HG02642 (cell line): Measurements from ENCODE around the gene RBM10.

Source experiments
- ATAC-seq: cut with Tn5 transposase; IDR thresholded peaks from one replicate; pipeline ENCODE4 v1.9.1; 2021; ENCODE audit warnings: mild to moderate bottlenecking; ENCODE audit not compliant: unreplicated experiment, poor library complexity

The RBM10 gene

DNA sequence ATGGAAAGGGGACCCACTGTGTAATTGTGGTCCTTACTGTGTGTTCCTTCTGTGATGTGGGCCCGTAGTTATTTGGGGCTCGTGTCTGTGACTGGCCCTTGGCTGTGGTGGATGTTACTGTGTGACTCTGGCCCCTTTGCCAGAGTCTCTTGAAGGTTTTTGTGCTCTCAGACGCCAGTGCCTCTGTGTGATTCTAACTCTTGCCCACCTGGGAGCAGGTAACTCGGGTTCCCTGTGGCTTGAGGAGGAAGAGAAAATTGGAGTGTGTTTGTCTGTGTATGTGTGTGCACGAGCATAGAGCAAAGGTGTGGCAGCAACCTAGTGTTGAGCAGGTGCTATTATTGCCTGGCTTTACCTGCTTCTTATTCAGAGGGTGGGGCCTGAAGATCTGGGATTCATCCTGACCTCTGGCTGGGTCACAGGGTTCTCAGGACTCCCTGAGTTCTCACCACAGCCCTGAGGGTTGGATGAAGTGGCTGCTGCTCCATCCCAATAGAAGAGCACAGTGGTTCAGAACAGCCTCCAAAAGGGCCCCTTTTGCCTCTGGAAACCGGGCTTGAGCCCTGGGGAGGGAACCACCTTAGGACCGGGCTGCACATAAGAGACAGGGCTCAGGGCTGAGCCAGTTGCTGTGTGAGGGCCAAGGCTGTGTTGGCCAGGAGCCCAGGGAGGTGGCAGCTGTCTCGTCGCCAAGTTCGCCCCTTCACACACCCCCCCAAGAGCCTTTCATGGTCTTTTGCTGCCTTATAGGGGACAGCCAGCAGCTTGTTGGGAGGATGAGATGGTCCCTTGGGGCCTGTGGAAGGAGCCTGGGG, 1.3 kb downstream of the RBM10 start:
- no peak for ATAC-seq

GRCh38 chrX:47146936-47147859, 2.2 kb downstream of the RBM10 start:
- no peak for ATAC-seq

DNA sequence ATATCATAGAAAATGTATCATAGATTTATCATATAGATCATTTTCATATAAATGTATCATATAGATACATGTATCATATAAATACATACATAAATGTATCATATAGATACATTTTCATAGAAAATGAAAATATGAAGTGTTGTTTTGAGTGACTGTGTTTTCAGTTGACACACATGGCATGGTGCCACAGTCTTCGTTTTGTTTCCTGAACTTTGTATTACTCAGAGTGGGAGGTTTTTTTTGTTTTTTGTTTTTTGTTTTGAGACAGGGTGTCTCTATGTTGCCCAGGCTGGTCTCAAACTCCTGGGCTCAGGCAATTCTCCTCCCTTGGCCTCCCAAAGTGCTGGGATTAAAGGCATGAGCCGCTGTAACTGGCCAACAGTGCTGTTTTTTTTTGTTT, 3.9 kb downstream of the RBM10 start:
- no peak for ATAC-seq

- ATAC-seq: no peak
Measured at GRCh38 chrX:47151435-47151834, 6.4 kb downstream of the RBM10 start.

- ATAC-seq: no peak
Measured at GRCh38 chrX:47156611-47157520, 11.8 kb downstream of the RBM10 start.

GRCh38 chrX:47158131-47158530, 13.1 kb downstream of the RBM10 start:
- no peak for ATAC-seq

- no peak for ATAC-seq
Measured at GRCh38 chrX:47158781-47159180, 13.8 kb downstream of the RBM10 start.

GRCh38 chrX:47160781-47161180, 15.8 kb downstream of the RBM10 start:
- ATAC-seq: no peak

DNA sequence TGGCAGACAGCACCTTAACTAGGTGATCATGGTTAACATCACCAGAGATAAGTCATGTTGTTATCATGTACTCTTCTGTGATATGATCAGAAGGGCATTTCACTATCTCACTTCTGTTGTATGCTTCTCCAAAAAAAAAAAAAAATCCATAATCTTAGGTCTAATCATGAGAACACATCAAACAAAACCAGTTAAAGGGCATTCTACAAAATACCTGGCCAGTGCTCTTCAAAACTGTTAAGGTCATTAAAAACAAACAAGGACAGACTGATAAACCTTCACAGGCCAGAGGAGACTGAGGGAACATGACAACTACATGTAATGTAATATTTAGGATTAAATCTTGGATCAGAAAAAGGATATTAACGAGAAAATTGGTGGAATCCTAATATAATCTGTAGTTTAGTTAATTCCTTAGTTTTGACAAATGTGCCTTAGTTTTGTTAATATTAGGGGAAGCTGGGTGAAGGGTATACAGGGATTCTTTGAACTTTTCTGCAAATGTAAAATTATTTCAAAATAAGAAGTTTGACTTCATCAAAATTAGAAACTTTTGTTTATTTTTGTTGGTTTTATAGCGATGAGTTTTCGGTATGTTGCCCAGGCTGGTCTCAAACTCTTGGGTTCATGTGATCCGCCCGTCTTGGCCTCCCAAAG, 18.0 kb downstream of the RBM10 start:
- ATAC-seq: no peak

DNA sequence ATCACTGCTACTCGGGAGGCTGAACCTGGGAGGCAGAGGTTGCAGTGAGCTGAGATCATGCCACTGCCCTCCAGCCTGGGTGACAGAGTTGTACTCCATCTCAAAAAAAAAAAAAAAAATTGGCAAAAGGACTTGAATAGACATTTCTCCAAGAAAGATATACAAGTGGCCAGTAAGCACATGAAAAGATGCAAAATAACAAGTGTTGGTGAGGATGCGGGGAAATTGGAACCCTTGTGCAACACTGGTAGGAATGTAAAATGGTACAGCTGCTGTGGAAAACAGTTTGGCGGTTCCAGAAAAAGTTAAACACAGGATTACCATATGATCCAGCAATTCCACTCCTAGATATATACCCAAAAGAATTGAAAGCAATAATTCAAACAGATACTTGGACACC, 19.4 kb downstream of the RBM10 start:
- ATAC-seq: no peak

DNA sequence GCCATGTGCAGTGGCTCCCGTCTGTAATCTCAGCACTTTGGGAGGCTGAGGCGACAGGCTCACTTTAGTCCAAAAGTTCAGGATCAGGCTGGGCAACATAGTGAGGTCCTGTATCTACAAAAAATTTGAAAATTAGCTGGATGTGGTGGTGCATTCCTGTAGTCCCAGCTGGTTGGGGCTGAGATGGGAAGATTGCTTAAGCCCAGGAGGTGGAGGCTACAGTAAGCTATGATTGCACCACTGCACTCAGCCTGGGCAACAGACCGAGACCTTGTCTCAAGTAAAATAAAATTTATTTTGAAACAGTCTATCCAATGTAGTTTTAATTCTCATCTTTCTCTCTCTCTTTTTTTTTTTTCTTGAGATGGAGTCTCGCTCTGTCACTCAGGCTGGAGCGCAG, 21.1 kb downstream of the RBM10 start:
- ATAC-seq: no peak

DNA sequence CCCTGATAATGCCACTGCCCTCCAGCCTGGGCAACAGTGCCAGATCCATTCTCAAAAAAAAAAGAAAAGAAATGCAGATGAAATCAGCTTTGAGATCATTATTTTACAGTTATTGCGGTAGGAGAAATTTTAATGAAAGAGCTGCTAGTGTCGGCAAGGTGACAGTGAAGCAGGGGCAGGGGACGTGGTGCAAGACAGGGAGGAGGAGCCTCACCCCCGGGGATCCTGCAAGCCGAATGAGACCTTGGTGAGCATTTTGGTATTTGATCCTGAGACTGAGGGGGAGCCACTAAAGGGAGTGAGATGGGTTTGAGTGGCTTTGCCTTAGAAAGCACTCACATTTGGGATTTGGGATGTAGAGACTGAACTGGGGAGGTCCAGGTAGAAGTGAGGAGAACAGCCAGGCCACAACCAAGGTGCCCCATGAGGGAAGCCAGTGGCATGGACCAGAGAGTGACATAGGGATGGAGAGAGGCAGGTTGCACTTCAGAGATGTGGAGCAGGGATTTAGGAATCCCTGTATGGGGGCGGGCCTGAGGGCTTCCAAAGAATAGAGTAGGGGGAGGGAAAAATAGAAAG, 23.6 kb downstream of the RBM10 start:
- no peak for ATAC-seq

- no peak for ATAC-seq
Measured at GRCh38 chrX:47169273-47169672, 24.3 kb downstream of the RBM10 start.

DNA sequence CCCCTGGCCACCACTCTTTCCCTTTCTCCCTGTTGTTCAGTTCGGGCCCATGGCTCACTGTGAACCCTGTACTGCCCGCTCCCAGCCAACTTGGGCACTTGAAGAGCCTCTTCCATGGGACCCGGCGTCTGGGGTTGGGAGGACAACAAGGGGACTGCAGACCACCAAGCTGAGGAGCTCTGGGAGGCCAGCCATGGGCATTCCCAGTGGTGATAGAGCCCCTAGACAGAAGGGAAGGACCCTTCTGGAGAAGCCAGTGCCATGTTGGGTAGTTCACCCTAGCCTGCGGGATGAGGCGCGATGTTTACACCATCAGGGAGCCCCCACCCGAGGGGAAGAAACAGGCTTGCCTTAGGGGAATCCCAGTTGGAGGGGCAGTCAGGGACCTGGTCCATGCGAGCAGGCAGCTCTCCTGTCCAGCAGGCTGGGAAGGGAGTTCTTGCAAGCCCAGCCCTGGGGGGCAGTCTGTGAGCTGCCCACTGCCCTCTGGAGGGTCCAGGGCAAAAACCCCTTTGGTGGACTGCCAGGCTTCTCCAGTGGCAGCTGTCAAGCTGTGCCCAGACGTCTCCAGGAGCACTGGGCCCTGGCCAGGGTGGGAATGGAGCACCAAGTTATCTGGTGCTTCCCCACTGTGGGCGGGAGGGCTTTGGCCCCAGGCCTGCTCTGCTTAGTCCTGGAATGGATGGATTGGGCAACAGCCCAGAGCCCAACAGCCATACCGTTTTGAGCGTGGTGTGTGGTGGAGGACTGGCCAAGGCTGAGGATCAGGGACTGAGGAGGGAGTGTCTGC, 24.9 kb downstream of the RBM10 start:
- ATAC-seq: no peak

DNA sequence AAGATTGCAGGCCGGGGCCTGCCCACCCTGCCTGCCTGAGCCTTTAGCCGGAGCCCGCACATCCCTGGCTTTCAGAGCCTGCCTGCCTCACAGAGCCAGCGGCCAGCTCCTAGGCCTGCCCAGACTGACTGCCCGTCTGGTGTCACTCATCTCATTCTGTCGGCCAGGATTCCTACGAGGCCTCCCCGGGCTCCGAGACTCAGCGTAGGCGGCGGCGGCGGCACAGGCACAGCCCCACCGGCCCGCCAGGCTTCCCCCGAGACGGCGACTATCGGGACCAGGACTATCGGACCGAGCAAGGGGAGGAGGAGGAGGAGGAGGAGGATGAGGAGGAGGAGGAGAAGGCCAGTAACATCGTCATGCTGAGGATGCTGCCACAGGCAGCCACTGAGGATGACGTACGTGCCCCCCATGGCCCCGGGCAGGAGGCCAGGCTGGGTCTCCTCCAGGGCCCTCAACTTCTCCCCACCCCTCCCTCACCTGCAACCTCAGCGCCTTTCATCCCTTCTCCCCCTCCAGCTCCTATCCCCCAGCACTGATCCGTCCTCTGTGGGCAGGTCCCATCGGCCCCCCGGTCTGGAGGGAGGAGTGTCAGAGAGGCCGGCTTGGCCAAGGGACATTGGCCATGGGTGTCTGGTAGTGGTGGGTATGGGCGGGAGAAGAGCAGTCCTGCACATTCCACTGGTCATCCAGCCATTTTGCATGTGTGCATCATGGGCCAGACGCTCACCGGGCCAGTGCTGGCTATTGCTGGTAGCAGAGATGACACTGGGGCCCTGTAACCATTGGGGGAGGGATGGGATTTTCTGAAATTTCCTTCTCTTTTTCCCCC, 26.1 kb downstream of the RBM10 start:
- ATAC-seq: no peak

GRCh38 chrX:47171996-47172395, 27.0 kb downstream of the RBM10 start:
- no peak for ATAC-seq

DNA sequence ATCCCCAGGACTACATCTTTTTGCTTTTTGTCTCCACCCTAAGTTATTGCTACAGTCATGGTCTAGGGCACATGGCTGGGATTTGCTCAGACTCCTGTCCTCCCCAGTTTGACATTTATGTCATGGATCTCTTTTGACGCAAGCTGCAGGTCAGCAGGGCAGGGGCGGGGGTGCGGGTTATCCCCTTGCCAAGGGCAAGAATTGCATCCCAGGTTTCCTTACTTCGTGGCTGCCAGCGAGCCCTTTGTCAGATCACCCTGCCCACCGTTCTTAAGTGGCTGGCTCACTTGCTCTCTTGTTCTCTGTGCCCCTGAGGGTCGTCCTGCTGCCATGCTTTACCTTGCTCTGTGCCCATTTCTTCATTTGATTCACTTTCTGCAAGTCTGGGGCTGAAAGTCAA, 27.5 kb downstream of the RBM10 start:
- no peak for ATAC-seq
